ENCODE data around the gene STK38. TPM values are rescaled to one million over a fixed set of nuclear protein-coding genes. Genes with fewer than 3 reads are reported as not detected.
A peak's percentile ranks its signal among the peaks of the same experiment; 100 is the strongest.
"Not testable (repeated sequence)": the region's sequence is repeated elsewhere in the genome, so short reads cannot be mapped to it uniquely, and the experiment has no call there.

Gene STK38
- total RNA-seq, result 10 to 100 TPM; 53.5 to 54.4 TPM

GRCh38 chr6:36546920-36547645 is at the start of gene STK38:
Gene STK38 (minus strand): TSS chr6:36547479. CDS start chr6:36540202, 7,277 bp downstream.
- H3K27me3 Mint-ChIP-seq (ENCODE audit: low read depth), result no peaks in the 10 kb centered on the region
- DNase-seq (peak; percentile 95), ATAC-seq (peak; percentile 89)
- ChIA-PET POLR2A (interaction anchor here (1.1 to 5.3 kb wide), 5 partner anchors 16 to 57 kb away, joined by 3 to 109 read pairs (median 4); partner anchors contain the start of gene SRSF3), CTCF (interaction anchor here (1.0 to 2.3 kb wide), 4 partner anchors 32 to 69 kb away, joined by 3 to 15 read pairs (median 5); no protein-coding TSS in a partner anchor)
- peak within 1 kb of the TSS; percentile 91 for H3K27ac Mint-ChIP-seq
- peaks cover 46% of the 10 kb centered on the region for H3K4me1 Mint-ChIP-seq (ENCODE audit: low read depth)
- peak within 1 kb of the TSS; percentile 97 for H3K4me3 Mint-ChIP-seq
- peaks cover 24% of the 10 kb centered on the region for H3K36me3 Mint-ChIP-seq (ENCODE audit: low read depth)
- H3K9me3 Mint-ChIP-seq (ENCODE audit: insufficient read depth), result no peaks in the 10 kb centered on the region

DNA sequence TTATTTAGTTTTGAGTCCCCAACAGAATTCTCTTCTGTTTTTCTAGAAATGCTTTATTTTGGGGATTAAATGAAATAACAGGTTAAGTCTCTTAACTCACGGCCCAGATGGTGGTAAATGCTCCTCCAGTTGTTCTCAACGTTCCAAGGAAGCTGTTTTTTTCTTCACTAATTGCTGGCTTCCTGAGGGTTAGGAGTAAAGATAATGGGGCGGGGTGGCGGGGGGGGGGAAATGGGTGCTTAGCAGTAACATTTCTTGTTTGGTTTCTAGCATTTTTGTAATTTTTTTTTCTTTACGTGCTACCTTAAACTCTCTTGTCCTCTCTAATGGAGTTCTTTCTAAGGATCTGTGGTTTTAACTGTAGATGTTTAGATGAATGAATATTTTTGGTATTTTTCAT is 49.1 kb upstream of the STK38 start:
- Mint-ChIP-seq H3K36me3 (ENCODE audit: low read depth) (peaks cover 70% of the 10 kb centered on the region), H3K27ac (peak overlapping the region; percentile 98)
- no peak for ATAC-seq

GRCh38 chr6:36594816-36595643 is 47.8 kb upstream of the STK38 start:
- POLR2A ChIA-PET, result interaction anchor here (0.6 to 8.8 kb wide), 9 partner anchors 11 to 577 kb away, joined by 3 to 109 read pairs (median 4); partner anchors contain the start of gene STK38
- CTCF ChIA-PET, result interaction anchor here (0.9 to 3.2 kb wide), 3 partner anchors 43 to 172 kb away, joined by 3 to 13 read pairs (median 3); no protein-coding TSS in a partner anchor
- Mint-ChIP-seq H3K27me3 (ENCODE audit: low read depth) (no peaks in the 10 kb centered on the region), H3K4me3 (peak overlapping the region; percentile 90), H3K27ac (peak overlapping the region; percentile 98), H3K4me1 (ENCODE audit: low read depth) (peaks cover 39% of the 10 kb centered on the region), H3K9me3 (ENCODE audit: insufficient read depth) (no peaks in the 10 kb centered on the region), H3K36me3 (ENCODE audit: low read depth) (peaks cover 56% of the 10 kb centered on the region)
- no peak for ATAC-seq
- peak; percentile 50 for DNase-seq

More for the DNA sequence above, 49.1 kb upstream of the STK38 start:
- ChIA-PET CTCF (interaction anchor here (0.6 to 3.2 kb wide), 6 partner anchors 10 to 173 kb away, joined by 3 to 13 read pairs (median 4); no protein-coding TSS in a partner anchor), POLR2A (interaction anchor here (0.6 to 8.8 kb wide), 15 partner anchors 10 to 575 kb away, joined by 3 to 109 read pairs (median 3); partner anchors contain the start of gene CDKN1A)
- H3K4me1 Mint-ChIP-seq (ENCODE audit: low read depth), result peaks cover 45% of the 10 kb centered on the region
- no peaks in the 10 kb centered on the region for H3K27me3 Mint-ChIP-seq (ENCODE audit: low read depth)
- no peaks in the 10 kb centered on the region for H3K9me3 Mint-ChIP-seq (ENCODE audit: insufficient read depth)
- peak overlapping the region; percentile 90 for H3K4me3 Mint-ChIP-seq
- DNase-seq, result no peak

GRCh38 chr6:36594029-36594815 is 46.9 kb upstream of the STK38 start, which contains the start of gene SRSF3:
Gene SRSF3 (plus strand): TSS chr6:36594362. CDS start chr6:36596763, 2,401 bp downstream.
- H3K36me3 Mint-ChIP-seq (ENCODE audit: low read depth), result peaks cover 48% of the 10 kb centered on the region
- DNase-seq, result peak; percentile 98
- POLR2A ChIA-PET, result interaction anchor here (0.6 to 8.8 kb wide), 15 partner anchors 15 to 913 kb away, joined by 3 to 109 read pairs (median 4); partner anchors contain the start of genes PPIL1 and STK38
- ATAC-seq, result peak; percentile 88
- CTCF ChIA-PET, result no interaction called here
- H3K9me3 Mint-ChIP-seq (ENCODE audit: insufficient read depth), result no peaks in the 10 kb centered on the region
- no peaks in the 10 kb centered on the region for H3K27me3 Mint-ChIP-seq (ENCODE audit: low read depth)
- H3K4me1 Mint-ChIP-seq (ENCODE audit: low read depth), result peaks cover 31% of the 10 kb centered on the region
- peak within 1 kb of the TSS; percentile 90 for H3K4me3 Mint-ChIP-seq
- H3K27ac Mint-ChIP-seq, result peak within 1 kb of the TSS; percentile 98

DNA sequence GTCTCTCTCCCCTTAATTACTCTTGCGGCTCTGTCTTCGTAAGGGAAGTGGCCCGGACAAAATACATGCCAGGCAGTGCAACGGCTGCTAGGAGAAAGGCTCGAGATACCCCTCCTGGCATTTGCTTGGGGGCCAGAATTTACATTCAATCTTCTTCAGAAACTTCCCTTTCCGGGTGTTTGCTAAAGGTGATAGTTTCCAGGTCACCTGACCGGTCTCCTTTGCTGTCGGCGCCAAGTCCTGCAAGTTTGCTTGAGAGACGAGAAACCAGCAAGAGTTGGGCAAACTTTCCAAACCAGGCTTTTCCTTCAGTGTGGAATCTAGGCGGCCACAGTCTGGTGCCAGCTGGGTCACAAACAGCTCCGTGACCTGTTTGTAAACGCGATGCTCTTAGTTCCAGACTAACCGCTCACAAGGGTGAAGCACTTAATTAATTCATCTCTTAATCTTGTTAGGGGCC is 46.3 kb upstream of the STK38 start:
- Mint-ChIP-seq H3K4me3 (peak overlapping the region; percentile 90), H3K27ac (peak overlapping the region; percentile 98), H3K4me1 (ENCODE audit: low read depth) (peaks cover 25% of the 10 kb centered on the region), H3K9me3 (ENCODE audit: insufficient read depth) (no peaks in the 10 kb centered on the region), H3K27me3 (ENCODE audit: low read depth) (no peaks in the 10 kb centered on the region), H3K36me3 (ENCODE audit: low read depth) (peaks cover 42% of the 10 kb centered on the region)
- POLR2A ChIA-PET, result interaction anchor here (0.6 to 8.8 kb wide), 12 partner anchors 14 to 912 kb away, joined by 3 to 109 read pairs (median 4); partner anchors contain the start of genes PPIL1 and STK38
- ATAC-seq (peak; percentile 17), DNase-seq (peak; percentile 71)
- CTCF ChIA-PET, result no interaction called here

GRCh38 chr6:36592221-36592655 is 45.0 kb upstream of the STK38 start:
- DNase-seq (peak; percentile 44), ATAC-seq (no peak)
- CTCF ChIA-PET, result interaction anchor here (0.6 to 1.0 kb wide), 2 partner anchors 13 to 251 kb away, joined by 3 to 4 read pairs; no protein-coding TSS in a partner anchor
- Mint-ChIP-seq H3K4me1 (ENCODE audit: low read depth) (peaks cover 19% of the 10 kb centered on the region), H3K9me3 (ENCODE audit: insufficient read depth) (no peaks in the 10 kb centered on the region), H3K36me3 (ENCODE audit: low read depth) (peaks cover 29% of the 10 kb centered on the region), H3K4me3 (peak overlapping the region; percentile 71), H3K27ac (peak overlapping the region; percentile 85), H3K27me3 (ENCODE audit: low read depth) (no peaks in the 10 kb centered on the region)
- POLR2A ChIA-PET, result interaction anchor here (1.2 to 8.8 kb wide), 3 partner anchors 13 to 48 kb away, joined by 3 to 109 read pairs (median 14); partner anchors contain the start of gene STK38

DNA sequence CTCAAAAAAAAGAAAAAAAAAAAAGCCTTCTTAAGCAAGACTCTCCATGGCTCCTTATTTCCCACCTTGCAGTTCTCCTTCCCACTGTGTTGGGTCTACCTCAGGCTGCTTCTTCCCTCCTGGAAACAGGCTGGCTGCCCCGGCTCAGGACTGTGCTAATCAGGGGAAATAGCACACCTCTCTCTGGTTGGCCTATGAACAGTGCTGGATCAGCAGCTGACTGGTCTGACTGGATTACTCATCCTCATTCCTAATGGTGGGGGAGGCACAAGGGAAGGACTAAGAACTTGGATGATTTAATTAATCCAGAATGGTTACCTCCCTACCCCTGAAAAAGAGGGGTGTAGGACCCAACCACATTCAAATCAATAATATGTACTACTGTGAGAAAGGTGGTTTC is 43.0 kb upstream of the STK38 start:
- no peak overlapping the region for H3K4me3 Mint-ChIP-seq
- DNase-seq (no peak), ATAC-seq (no peak)
- CTCF ChIA-PET, result no interaction called here
- H3K36me3 Mint-ChIP-seq (ENCODE audit: low read depth), result peaks cover 11% of the 10 kb centered on the region
- no peak overlapping the region for H3K27ac Mint-ChIP-seq
- no peaks in the 10 kb centered on the region for H3K27me3 Mint-ChIP-seq (ENCODE audit: low read depth)
- POLR2A ChIA-PET, result interaction anchor here (0.6 kb wide), 1 partner anchor 162 kb away, joined by 4 read pairs; no protein-coding TSS in a partner anchor
- H3K9me3 Mint-ChIP-seq (ENCODE audit: insufficient read depth), result no peaks in the 10 kb centered on the region
- H3K4me1 Mint-ChIP-seq (ENCODE audit: low read depth), result peaks cover 19% of the 10 kb centered on the region

DNA sequence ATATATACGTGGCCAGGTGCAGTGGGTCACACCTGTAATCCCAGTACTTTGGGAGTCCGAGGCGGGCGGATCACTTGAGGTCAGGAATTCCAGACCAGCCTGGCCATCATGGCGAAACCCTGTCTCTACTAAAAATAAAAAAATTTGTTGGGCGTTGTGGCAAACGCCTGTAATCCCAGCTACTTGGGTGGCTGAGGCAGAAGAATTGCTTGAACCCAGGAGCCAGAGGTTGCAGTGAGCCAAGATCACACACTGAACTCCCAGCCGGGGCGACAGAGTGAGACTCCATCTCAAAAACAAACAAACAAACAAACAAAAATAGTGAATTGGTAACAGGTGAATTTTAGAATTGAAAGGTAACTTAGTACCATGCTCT is 41.7 kb upstream of the STK38 start:
- H3K4me3 Mint-ChIP-seq; DNase-seq; ATAC-seq; H3K27me3 Mint-ChIP-seq (ENCODE audit: low read depth); H3K27ac Mint-ChIP-seq; CTCF ChIA-PET; H3K9me3 Mint-ChIP-seq (ENCODE audit: insufficient read depth); H3K36me3 Mint-ChIP-seq (ENCODE audit: low read depth): not testable (repeated sequence)
- peaks cover 19% of the 10 kb centered on the region for H3K4me1 Mint-ChIP-seq (ENCODE audit: low read depth)
- POLR2A ChIA-PET, result interaction anchor here (0.8 kb wide), 1 partner anchor 31 kb away, joined by 3 read pairs; no protein-coding TSS in a partner anchor

DNA sequence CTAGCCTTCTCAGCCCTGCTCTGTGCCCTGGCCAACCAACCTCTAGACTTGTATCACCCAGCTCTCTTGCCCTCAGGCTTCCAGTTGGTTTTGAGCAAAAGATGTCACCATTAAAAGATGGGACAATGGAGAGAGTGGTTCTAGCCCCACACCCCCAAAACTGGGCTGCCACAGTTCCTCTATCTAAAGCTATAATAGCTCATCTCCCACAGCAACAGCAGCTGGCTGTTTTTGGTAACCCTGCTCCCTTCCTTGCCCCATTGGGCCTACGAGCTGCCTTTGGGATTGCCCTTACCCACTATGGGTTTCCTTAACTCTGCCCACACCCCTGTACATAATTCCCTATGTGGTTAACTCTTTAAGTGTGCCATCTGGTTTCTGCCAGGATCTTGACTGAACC is 39.3 kb upstream of the STK38 start:
- H3K9me3 Mint-ChIP-seq (ENCODE audit: insufficient read depth), result no peaks in the 10 kb centered on the region
- ChIA-PET POLR2A (interaction anchor here (0.5 to 1.6 kb wide), 2 partner anchors 10 to 93 kb away, joined by 3 to 6 read pairs; no protein-coding TSS in a partner anchor), CTCF (interaction anchor here (1.5 kb wide), 1 partner anchor 28 kb away, joined by 4 read pairs; no protein-coding TSS in a partner anchor)
- DNase-seq, result no peak
- H3K27me3 Mint-ChIP-seq (ENCODE audit: low read depth), result no peaks in the 10 kb centered on the region
- no peak overlapping the region for H3K27ac Mint-ChIP-seq
- no peak for ATAC-seq
- no peaks in the 10 kb centered on the region for H3K36me3 Mint-ChIP-seq (ENCODE audit: low read depth)
- H3K4me3 Mint-ChIP-seq, result no peak overlapping the region
- H3K4me1 Mint-ChIP-seq (ENCODE audit: low read depth), result peaks cover 6% of the 10 kb centered on the region

GRCh38 chr6:36581716-36582115 is 34.4 kb upstream of the STK38 start:
- H3K9me3 Mint-ChIP-seq (ENCODE audit: insufficient read depth), result no peaks in the 10 kb centered on the region
- DNase-seq (no peak), ATAC-seq (no peak)
- CTCF ChIA-PET, result interaction anchor here (1.0 kb wide), 1 partner anchor 279 kb away, joined by 3 read pairs; no protein-coding TSS in a partner anchor
- peaks cover 4% of the 10 kb centered on the region for H3K4me1 Mint-ChIP-seq (ENCODE audit: low read depth)
- peaks cover 2% of the 10 kb centered on the region for H3K27me3 Mint-ChIP-seq (ENCODE audit: low read depth)
- H3K4me3 Mint-ChIP-seq, result no peak overlapping the region
- POLR2A ChIA-PET, result interaction anchor here (1.0 kb wide), 2 partner anchors 15 to 23 kb away, joined by 3 read pairs; no protein-coding TSS in a partner anchor
- H3K36me3 Mint-ChIP-seq (ENCODE audit: low read depth), result no peaks in the 10 kb centered on the region
- H3K27ac Mint-ChIP-seq, result no peak overlapping the region
